ENCODE measurements around the gene STK35.

Gene STK35

DNA sequence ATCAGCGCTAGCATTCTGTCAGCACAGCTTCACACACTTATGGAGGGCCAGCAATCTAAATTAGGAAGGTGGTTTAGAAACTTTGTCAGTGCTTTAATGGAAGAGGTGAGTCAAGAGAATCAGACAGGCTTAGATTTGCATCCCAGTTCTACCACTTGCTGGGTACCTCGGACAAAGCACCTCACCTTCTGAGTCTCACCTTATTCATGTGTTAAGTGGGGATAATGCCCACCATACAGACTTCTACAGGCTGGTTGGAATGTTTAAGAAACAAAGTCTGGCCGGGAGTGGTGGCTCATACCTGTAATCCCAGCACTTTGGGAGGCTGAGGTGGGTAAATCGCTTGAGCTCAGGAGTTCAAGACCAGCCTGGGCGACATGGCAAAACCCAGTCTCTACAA, 12.2 kb upstream of the STK35 start:
- DNase-seq: no peak
- H3K4me1 Mint-ChIP-seq (ENCODE audit: low read depth in 2 of 2): no peaks in the 10 kb centered on the region
- H3K36me3 Mint-ChIP-seq (ENCODE audit: insufficient read depth): no peaks in the 10 kb centered on the region
- H3K27me3 Mint-ChIP-seq: peaks cover 55 to 76% of the 10 kb centered on the region in 2 donors
- H3K4me3 Mint-ChIP-seq: no peak overlapping the region
- no peak overlapping the region for H3K27ac Mint-ChIP-seq
- no peaks in the 10 kb centered on the region for H3K9me3 Mint-ChIP-seq
- no peak for ATAC-seq (replicated peaks)

DNA sequence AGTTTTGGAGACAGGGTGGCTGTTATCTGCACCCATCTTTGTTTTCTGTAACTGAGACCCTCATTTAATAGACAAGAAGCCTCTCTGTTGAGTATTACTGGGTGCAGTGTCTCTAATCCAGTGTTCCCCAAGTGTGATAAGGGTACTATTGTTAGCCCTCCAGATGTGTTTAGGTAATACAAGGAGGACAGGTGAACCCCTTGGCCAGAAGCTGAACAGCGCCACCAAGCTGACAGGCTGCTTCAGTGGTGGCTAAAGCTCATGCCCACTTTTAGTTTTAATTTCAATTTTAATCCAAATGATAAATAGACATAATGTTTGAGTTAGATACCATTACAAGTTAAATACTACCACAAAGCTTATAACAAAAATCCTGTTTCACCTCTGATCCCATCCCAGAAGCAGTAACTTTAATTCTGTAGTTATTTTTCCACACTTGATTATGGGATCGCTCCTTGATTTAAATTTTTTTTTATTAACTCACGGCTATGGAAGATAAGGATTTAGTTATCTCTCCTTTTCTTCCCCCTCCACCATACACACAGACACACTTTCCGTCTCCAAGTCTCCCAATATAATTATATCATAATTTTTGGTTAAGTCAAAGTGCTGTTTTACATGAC, 8.4 kb upstream of the STK35 start:
- H3K36me3 Mint-ChIP-seq (ENCODE audit: insufficient read depth): no peaks in the 10 kb centered on the region
- ATAC-seq (replicated peaks): peak; percentile 62
- no peaks in the 10 kb centered on the region for H3K9me3 Mint-ChIP-seq
- no peaks in the 10 kb centered on the region for H3K4me1 Mint-ChIP-seq (ENCODE audit: low read depth in 2 of 2)
- H3K27me3 Mint-ChIP-seq: peaks cover 44 to 60% of the 10 kb centered on the region in 2 donors
- no peak overlapping the region for H3K4me3 Mint-ChIP-seq
- no peak overlapping the region for H3K27ac Mint-ChIP-seq
- peak in 2 of 3 experiments; percentile 20 to 28 for DNase-seq

GRCh38 chr20:2093883-2094282, 7.7 kb upstream of the STK35 start:
- DNase-seq (no peak), ATAC-seq (replicated peaks) (no peak)
- peaks cover 44 to 54% of the 10 kb centered on the region in 2 donors for H3K27me3 Mint-ChIP-seq
- no peak overlapping the region for H3K27ac Mint-ChIP-seq
- H3K9me3 Mint-ChIP-seq: no peaks in the 10 kb centered on the region
- no peaks in the 10 kb centered on the region for H3K4me1 Mint-ChIP-seq (ENCODE audit: low read depth in 2 of 2)
- no peak overlapping the region for H3K4me3 Mint-ChIP-seq
- no peaks in the 10 kb centered on the region for H3K36me3 Mint-ChIP-seq (ENCODE audit: insufficient read depth)

DNA sequence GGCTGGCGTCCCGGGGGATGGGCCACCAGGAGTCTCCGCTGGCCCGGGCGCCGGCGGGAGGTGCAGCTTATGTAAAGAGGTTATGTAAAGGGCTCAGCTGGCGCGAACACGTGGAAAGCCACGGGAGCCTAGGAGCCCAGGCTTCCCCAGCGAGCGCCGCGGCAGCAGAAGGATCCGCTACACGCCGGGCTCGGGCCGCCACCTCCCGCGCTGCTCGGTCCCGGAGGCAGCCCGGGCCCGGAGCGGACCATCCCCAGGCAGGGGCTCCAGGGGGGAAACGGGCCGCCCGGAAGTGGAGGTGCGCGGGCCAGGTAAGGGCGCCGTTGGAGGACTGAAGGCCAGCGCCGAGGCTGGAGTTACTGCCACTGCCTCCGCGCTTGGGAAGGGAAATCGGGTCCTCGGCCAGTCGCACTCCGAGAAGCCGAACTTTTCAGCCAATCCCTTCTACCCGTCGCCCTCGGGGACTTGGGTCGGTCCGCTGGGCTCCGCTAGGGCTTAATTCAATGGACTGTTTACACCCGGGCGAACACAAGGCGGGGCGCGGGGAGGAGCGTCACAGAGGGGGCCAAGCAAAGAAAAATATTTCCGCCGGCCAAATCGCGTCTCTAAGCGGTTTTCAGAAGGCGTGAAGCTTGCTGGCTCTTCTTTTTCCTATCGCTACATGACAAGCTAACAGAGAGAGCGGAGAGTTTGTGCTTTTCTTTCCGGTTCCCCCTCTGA, 398 bp downstream of the STK35 start:
- Mint-ChIP-seq H3K4me3 (peak overlapping the region; percentile 88 to 90), H3K36me3 (ENCODE audit: insufficient read depth) (peaks cover 23% of the 10 kb centered on the region), H3K27ac (peak overlapping the region; percentile 99 to 100), H3K27me3 (no peaks in the 10 kb centered on the region), H3K4me1 (ENCODE audit: low read depth in 2 of 2) (peaks cover 37 to 38% of the 10 kb centered on the region in 2 donors), H3K9me3 (no peaks in the 10 kb centered on the region)
- ATAC-seq (replicated peaks): peak; percentile 77
- DNase-seq: peak; percentile 85 to 87 (median 85)

- H3K4me1 Mint-ChIP-seq (ENCODE audit: low read depth in 2 of 2): peaks cover 44 to 45% of the 10 kb centered on the region in 2 donors
- peak; percentile 81 to 87 (median 82) for DNase-seq
- H3K9me3 Mint-ChIP-seq: no peaks in the 10 kb centered on the region
- peaks cover 27% of the 10 kb centered on the region for H3K36me3 Mint-ChIP-seq (ENCODE audit: insufficient read depth)
- peak overlapping the region; percentile 88 to 90 for H3K4me3 Mint-ChIP-seq
- peak overlapping the region; percentile 99 to 100 for H3K27ac Mint-ChIP-seq
- H3K27me3 Mint-ChIP-seq: no peaks in the 10 kb centered on the region
- peak; percentile 66 for ATAC-seq (replicated peaks)
Measured at GRCh38 chr20:2102585-2103460, 1.2 kb downstream of the STK35 start.

DNA sequence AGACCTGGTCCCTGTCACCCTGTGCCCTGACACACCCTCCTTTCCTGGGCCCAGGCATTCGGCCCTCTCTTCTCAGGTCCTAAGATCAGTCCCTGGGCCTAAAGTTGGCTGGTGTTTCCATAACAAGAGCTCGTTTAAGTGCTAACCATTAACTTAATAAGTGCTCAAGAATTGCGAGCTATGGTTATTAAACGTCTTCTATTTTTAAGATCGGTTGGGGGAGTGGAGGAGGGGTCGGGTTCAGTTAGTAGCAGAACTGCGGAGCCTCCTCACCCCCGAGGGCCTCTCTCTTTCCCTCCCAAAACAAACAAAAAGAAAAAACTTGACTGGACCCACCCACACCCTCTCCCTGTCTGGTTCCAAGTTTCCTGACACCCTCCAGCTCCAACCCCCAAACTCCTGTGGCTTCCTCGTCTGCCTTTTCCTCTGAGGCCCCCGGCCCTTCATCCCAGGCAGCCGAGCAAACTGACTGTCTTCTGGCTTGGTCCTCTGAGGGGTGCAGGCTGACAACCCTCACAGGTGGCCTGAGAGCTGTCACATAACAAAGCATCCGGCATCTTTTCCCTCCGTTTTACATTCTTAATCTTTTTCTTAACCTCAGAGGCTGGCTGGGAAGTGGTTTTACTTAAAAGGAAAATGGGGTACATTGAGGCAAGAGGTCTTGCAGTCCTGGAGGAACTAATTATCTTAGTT, 2.0 kb downstream of the STK35 start:
- H3K4me1 Mint-ChIP-seq (ENCODE audit: low read depth in 2 of 2): peaks cover 50 to 53% of the 10 kb centered on the region in 2 donors
- H3K27me3 Mint-ChIP-seq: no peaks in the 10 kb centered on the region
- peak overlapping the region; percentile 99 to 100 for H3K27ac Mint-ChIP-seq
- no peak for DNase-seq
- peak overlapping the region; percentile 88 to 90 for H3K4me3 Mint-ChIP-seq
- no peak for ATAC-seq (replicated peaks)
- H3K36me3 Mint-ChIP-seq (ENCODE audit: insufficient read depth): peaks cover 27% of the 10 kb centered on the region
- H3K9me3 Mint-ChIP-seq: no peaks in the 10 kb centered on the region

- peaks cover 27% of the 10 kb centered on the region for H3K36me3 Mint-ChIP-seq (ENCODE audit: insufficient read depth)
- H3K27ac Mint-ChIP-seq: peak overlapping the region; percentile 99 to 100
- peaks cover 55 to 59% of the 10 kb centered on the region in 2 donors for H3K4me1 Mint-ChIP-seq (ENCODE audit: low read depth in 2 of 2)
- H3K27me3 Mint-ChIP-seq: no peaks in the 10 kb centered on the region
- DNase-seq: no peak
- H3K4me3 Mint-ChIP-seq: peak overlapping the region; percentile 88 to 90
- no peaks in the 10 kb centered on the region for H3K9me3 Mint-ChIP-seq
- no peak for ATAC-seq (replicated peaks)
Measured at GRCh38 chr20:2104236-2104635, 2.6 kb downstream of the STK35 start.

DNA sequence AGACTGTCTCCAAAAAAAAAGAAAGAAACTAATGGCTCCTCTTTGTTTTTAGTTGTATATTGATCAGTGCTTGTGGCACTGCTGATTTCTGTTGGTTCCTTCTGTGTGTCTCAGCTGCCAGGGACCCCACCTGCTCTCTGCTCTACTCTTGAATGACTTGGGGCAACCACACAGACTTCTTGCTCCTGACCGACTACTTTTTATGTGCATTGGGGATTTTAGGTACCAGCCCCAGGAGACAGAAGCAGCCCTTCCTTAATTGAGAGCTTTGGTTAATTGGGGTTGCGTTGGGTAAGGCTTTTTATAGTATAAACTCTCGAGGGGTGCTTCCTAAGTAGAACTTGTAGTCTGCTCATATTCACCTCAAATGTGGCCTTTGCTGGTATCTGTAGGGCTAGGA, 6.9 kb downstream of the STK35 start:
- Mint-ChIP-seq H3K4me1 (ENCODE audit: low read depth in 2 of 2) (peaks cover 66 to 88% of the 10 kb centered on the region in 2 donors), H3K9me3 (no peaks in the 10 kb centered on the region), H3K27me3 (no peaks in the 10 kb centered on the region), H3K4me3 (peak overlapping the region; percentile 2 to 3), H3K36me3 (ENCODE audit: insufficient read depth) (peaks cover 12% of the 10 kb centered on the region), H3K27ac (peak overlapping the region; percentile 6 to 16)
- ATAC-seq (replicated peaks): no peak
- DNase-seq: no peak

DNA sequence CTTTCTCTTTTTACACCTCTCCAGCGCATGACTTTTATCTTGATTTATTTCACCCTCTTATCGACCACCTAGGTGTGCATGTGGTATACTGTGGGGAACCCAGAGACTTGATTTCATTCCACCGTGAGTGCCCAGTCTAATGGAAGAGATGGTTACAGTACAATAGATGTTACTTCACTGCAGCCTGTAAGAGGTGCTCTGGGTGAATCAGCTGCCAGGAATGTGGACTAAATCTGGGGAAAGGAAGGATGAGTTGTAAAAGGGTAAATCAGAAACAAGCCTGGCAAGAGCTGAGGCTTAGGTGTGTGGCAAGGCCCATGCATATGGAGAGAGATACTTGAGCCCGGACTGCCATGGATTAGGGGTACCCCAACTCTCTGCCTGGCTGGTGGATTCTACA, 7.4 kb downstream of the STK35 start:
- no peaks in the 10 kb centered on the region for H3K9me3 Mint-ChIP-seq
- H3K27me3 Mint-ChIP-seq: no peaks in the 10 kb centered on the region
- peaks cover 67 to 89% of the 10 kb centered on the region in 2 donors for H3K4me1 Mint-ChIP-seq (ENCODE audit: low read depth in 2 of 2)
- no peak for ATAC-seq (replicated peaks)
- H3K27ac Mint-ChIP-seq: peak overlapping the region in 1 of 2 donors; percentile 6
- no peak for DNase-seq
- H3K36me3 Mint-ChIP-seq (ENCODE audit: insufficient read depth): peaks cover 7% of the 10 kb centered on the region
- H3K4me3 Mint-ChIP-seq: peak overlapping the region; percentile 2 to 3

DNA sequence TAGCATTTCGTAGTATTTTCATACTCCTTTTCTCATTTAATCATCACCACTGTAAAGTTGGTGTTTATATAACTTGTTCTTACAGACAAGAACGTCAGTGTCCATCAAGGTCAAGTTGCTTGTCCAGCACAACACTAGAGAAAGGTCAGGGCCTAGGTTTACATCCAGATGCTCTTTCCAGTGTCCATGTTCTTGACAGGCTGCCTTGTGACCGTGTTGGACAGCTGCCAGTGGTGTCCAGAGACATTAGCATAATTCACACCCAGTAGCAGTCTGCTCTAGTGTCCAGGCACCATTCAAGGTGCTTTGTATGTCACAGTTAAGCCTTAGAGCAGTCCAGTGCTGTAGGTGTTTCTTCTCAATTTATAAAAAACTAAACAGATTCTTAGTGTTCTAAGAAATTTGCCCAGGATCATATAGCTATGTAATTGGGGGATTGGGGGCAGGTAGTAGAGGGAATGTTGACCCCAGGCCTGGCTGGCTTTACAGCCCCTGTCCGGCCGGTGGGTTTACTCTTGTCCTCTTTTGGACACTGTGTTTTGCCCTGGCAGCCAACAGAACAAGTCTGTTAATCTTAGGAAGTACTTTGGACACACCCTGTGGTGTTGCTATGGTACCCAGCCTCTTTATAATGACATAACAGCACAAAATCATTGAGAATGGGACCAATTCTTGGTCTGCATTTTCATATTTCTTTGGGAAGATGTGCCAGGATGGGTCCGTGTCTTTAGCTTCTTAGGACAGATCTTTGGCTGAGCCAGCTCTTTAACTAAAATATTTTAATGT, 8.0 kb downstream of the STK35 start:
- Mint-ChIP-seq H3K27ac (peak overlapping the region in 1 of 2 donors; percentile 6), H3K27me3 (no peaks in the 10 kb centered on the region), H3K36me3 (ENCODE audit: insufficient read depth) (peaks cover 8% of the 10 kb centered on the region), H3K4me3 (no peak overlapping the region), H3K4me1 (ENCODE audit: low read depth in 2 of 2) (peaks cover 66 to 86% of the 10 kb centered on the region in 2 donors), H3K9me3 (no peaks in the 10 kb centered on the region)
- ATAC-seq (replicated peaks) (no peak), DNase-seq (no peak)

DNA sequence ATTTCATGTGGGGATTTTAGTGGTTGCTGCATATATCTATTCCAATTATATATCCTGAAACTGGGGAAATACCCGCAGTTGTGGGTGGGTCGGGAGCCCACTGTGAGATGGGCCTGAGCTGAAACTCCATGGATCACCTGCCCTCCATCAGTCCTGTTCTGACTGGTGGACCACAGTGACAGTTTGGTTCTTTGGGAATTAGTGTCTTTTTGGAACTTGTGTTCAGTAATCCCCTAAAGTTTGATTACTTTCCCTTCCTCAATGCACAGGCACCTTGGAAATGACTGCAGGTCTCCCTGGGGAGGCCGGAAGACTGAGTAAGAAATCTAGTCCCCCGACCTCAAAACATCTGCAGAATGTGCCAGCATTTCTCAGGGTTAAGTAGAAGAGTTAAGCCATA, 11.3 kb downstream of the STK35 start:
- H3K36me3 Mint-ChIP-seq (ENCODE audit: insufficient read depth): peaks cover 22% of the 10 kb centered on the region
- H3K27ac Mint-ChIP-seq: no peak overlapping the region
- no peaks in the 10 kb centered on the region for H3K27me3 Mint-ChIP-seq
- H3K4me3 Mint-ChIP-seq: peak overlapping the region in 1 of 2 donors; percentile 20
- no peaks in the 10 kb centered on the region for H3K9me3 Mint-ChIP-seq
- ATAC-seq (replicated peaks) (no peak), DNase-seq (no peak)
- peaks cover 51 to 75% of the 10 kb centered on the region in 2 donors for H3K4me1 Mint-ChIP-seq (ENCODE audit: low read depth in 2 of 2)

DNA sequence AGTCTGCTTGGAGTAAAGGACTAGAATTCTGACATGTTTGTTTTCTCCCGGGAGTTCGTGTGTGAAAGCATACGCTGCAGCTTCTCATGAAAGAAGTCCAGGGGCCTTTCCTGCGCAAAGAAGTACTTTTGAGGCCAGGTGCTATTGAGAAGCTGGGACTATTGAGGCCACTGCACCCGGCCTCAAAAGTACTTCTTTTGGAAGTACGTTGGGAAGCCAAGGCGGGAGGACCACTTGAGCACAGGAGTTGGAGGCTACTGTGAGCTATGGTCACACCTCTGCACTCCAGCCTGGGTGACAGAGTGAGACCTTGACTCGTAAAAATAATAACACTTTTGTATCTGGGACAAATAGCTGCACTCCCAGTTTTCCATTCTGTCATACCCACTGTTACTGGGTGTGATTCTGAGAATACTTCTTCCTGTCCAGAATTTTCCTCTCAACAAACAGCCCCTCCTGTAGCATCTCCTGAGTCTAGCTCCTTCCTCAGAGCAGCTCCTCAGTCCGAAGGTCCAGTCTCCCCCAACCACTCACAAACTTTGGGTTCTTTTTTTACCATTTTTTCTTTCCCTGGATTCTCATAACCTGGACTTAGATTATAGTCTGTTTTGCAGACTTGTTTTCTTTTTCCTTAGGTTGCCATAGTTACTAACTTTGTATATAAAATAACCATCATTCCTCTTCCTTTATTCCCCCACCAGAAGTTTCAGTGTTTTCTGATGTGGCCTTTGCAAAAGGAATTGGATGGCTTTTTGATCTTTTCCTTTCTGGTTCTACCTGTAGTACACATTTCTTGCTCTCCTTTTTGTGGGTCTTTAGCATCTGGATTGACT, 12.7 kb downstream of the STK35 start:
- H3K27me3 Mint-ChIP-seq: no peaks in the 10 kb centered on the region
- DNase-seq (no peak), ATAC-seq (replicated peaks) (no peak)
- H3K27ac Mint-ChIP-seq: peak overlapping the region; percentile 45 to 50
- peaks cover 47 to 70% of the 10 kb centered on the region in 2 donors for H3K4me1 Mint-ChIP-seq (ENCODE audit: low read depth in 2 of 2)
- H3K4me3 Mint-ChIP-seq: no peak overlapping the region
- H3K9me3 Mint-ChIP-seq: no peaks in the 10 kb centered on the region
- H3K36me3 Mint-ChIP-seq (ENCODE audit: insufficient read depth): peaks cover 29% of the 10 kb centered on the region

Measured in effector memory CD8-positive, alpha-beta T cell (primary cell).